HFF-Myc (cell line): ENCODE measurements around the gene ARID5B.

ENCODE experiments used
- DNase-seq: peaks from one replicate; pipeline ENCODE4 v3.0.0-alpha.2; 2011; ENCODE audit warnings: low read depth; ENCODE audit errors: extremely low read depth
- H3K4me3 ChIP-seq: replicated peaks from 2 replicates; pipeline ENCODE4 v1.5.1; 2011; ENCODE audit warnings: low read depth, mild to moderate bottlenecking, control low read depth, low read length
- TF ChIP-seq, protein P1 (sequence below): IDR thresholded peaks from 2 replicates; pipeline ENCODE4 v1.5.1; 2012; ENCODE audit warnings: mild to moderate bottlenecking, low read depth, low read length, control low read depth; ENCODE audit errors: missing control alignments

ARID5B gene

GRCh38 chr10:61923210-61923949 is 21.9 kb downstream of the ARID5B start:
- H3K4me3 ChIP-seq, result no peak overlapping the region
- TF ChIP-seq, protein P1, sequence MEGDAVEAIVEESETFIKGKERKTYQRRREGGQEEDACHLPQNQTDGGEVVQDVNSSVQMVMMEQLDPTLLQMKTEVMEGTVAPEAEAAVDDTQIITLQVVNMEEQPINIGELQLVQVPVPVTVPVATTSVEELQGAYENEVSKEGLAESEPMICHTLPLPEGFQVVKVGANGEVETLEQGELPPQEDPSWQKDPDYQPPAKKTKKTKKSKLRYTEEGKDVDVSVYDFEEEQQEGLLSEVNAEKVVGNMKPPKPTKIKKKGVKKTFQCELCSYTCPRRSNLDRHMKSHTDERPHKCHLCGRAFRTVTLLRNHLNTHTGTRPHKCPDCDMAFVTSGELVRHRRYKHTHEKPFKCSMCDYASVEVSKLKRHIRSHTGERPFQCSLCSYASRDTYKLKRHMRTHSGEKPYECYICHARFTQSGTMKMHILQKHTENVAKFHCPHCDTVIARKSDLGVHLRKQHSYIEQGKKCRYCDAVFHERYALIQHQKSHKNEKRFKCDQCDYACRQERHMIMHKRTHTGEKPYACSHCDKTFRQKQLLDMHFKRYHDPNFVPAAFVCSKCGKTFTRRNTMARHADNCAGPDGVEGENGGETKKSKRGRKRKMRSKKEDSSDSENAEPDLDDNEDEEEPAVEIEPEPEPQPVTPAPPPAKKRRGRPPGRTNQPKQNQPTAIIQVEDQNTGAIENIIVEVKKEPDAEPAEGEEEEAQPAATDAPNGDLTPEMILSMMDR, result no peak
- no peak for DNase-seq

DNA sequence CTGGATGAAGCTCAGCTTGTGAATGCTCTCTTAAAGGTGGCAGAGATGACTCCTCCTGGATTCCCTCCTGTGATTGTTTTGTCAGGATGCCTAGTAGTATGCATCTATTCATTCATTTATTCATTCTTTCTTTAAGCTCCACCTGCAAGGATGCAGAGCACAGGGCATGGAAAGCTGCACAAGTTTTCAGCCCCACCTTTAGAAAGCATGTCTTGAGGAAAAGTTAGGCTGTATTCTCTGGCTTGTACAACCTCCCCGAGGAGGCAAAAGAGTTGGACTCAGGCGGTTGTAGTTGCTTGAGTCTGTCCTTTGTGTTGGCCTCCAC is 22.4 kb downstream of the ARID5B start:
- H3K4me3 ChIP-seq, result no peak overlapping the region
- TF ChIP-seq, protein P1, result no peak
- DNase-seq, result no peak

DNA sequence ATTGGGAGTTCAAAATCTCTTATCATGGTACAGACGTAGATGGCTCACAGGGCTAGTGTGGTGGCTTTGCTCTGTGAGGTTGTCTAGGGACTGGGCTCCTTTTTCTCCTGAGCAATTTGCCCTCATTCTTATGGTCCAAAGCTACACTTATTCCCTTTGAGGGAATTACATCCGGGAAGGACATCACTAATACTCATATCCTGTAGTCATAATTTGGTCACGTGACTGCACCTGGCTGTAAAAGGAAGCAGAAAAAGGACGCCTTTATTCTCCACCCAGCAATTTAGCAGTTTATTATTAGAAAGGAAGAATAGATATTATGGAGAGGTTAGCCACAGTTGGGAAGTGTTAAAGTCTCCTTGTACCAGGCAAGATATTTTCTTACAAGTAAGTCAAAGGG is 28.1 kb downstream of the ARID5B start:
- H3K4me3 ChIP-seq, result no peak overlapping the region
- no peak for DNase-seq
- TF ChIP-seq, protein P1, result no peak

GRCh38 chr10:61931620-61932332 is 30.3 kb downstream of the ARID5B start:
- DNase-seq, result no peak
- no peak overlapping the region for H3K4me3 ChIP-seq
- TF ChIP-seq, protein P1, result no peak

- H3K4me3 ChIP-seq, result no peak overlapping the region
- TF ChIP-seq, protein P1, result no peak
- DNase-seq, result no peak
These were observed 32.5 kb downstream of the ARID5B start for GRCh38 chr10:61933859-61934555.

GRCh38 chr10:61935077-61935476 is 33.6 kb downstream of the ARID5B start:
- TF ChIP-seq, protein P1, result no peak
- no peak overlapping the region for H3K4me3 ChIP-seq
- DNase-seq, result peak; percentile 61
